Loucy (cell line): ENCODE data around the gene FKBP14.

ENCODE experiments used
- CTCF ChIP-seq: fragments of 200-600 bp; sonication (generic); conservative IDR thresholded peaks from 2 replicates; pipeline ENCODE4 v1.5.1; 2014; ENCODE audit warnings: mild to moderate bottlenecking, antibody characterized with exemption, low read length
- EZH2phosphoT487 ChIP-seq: fragments of 200-600 bp; IDR thresholded peaks from 2 replicates; pipeline ENCODE4 v1.6.1; 2018; ENCODE audit warnings: antibody characterized with exemption, mild to moderate bottlenecking, moderate library complexity, borderline replicate concordance

GRCh38 chr7:29991937-29992336 is 34.6 kb downstream of the FKBP14 start:
- TF ChIP-seq CTCF: no peak
- TF ChIP-seq EZH2phosphoT487: no peak
